ENCODE data around the gene FAM25G. TPM values are rescaled to one million over a fixed set of nuclear protein-coding genes. Genes with fewer than 3 reads are reported as not detected.
"Not testable (repeated sequence)": the region's sequence is repeated elsewhere in the genome, so short reads cannot be mapped to it uniquely, and the experiment has no call there.

Gene FAM25G
- total RNA-seq, 2 experiments from 2014 or later, result not detected

GRCh38 chr10:47477078-47477477 lies 14.4 kb downstream of the FAM25G start:
- H3K27ac ChIP-seq (ENCODE audit: low read depth, low read length, poor library complexity, severe bottlenecking); intact Hi-C loops (cut with micrococcal nuclease; ENCODE audit: unreplicated experiment); H3K4me2 ChIP-seq (ENCODE audit: low read length); DNase-seq (ENCODE audit: low spot score); H3K79me2 ChIP-seq (ENCODE audit: insufficient read depth, low read depth, low read length); POLR2A ChIA-PET; H3K9me3 ChIP-seq (ENCODE audit: low read length); H3K4me1 ChIP-seq (ENCODE audit: insufficient read depth, low read length, poor library complexity, severe bottlenecking); BruUV-seq (replicated peaks); CTCF ChIA-PET (ENCODE audit: unreplicated experiment); H4K20me1 ChIP-seq (ENCODE audit: insufficient read depth, low read length); H3K9me2 ChIP-seq (ENCODE audit: insufficient read depth, low read length); H3K4me3 ChIP-seq (ENCODE audit: low read depth, low read length, poor library complexity, severe bottlenecking); H2AFZ ChIP-seq (ENCODE audit: low read length); H3K36me3 ChIP-seq (ENCODE audit: insufficient read depth, low read length): not testable (repeated sequence)

DNA sequence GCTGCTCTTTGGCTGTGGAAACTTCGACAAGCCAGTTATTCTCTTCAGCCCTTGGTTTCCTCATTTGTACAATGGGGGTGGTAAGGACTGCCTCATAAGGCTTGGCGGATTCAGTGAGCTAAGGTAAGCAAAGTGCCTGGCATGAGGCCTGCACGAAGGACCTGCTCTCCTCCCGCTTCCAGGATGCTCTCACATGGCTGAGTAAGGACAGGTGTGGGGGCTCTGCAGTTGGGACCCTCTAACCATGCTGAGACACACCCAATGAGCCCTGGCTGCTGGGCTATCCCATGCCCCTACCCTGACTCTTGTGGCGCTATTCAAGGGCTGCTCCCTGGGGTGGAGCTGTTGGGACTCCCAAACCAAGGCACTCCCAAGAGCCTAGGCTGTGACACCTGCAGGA lies 16.4 kb downstream of the FAM25G start:
- H3K36me3 ChIP-seq (ENCODE audit: insufficient read depth, low read length); H3K9me3 ChIP-seq (ENCODE audit: low read length); H3K9me2 ChIP-seq (ENCODE audit: insufficient read depth, low read length); POLR2A ChIA-PET; H3K79me2 ChIP-seq (ENCODE audit: insufficient read depth, low read depth, low read length); H3K4me3 ChIP-seq (ENCODE audit: low read depth, low read length, poor library complexity, severe bottlenecking); H3K4me1 ChIP-seq (ENCODE audit: insufficient read depth, low read length, poor library complexity, severe bottlenecking); DNase-seq (ENCODE audit: low spot score); BruUV-seq (replicated peaks); intact Hi-C loops (cut with micrococcal nuclease; ENCODE audit: unreplicated experiment); H4K20me1 ChIP-seq (ENCODE audit: insufficient read depth, low read length); H2AFZ ChIP-seq (ENCODE audit: low read length); H3K27ac ChIP-seq (ENCODE audit: low read depth, low read length, poor library complexity, severe bottlenecking); CTCF ChIA-PET (ENCODE audit: unreplicated experiment); H3K4me2 ChIP-seq (ENCODE audit: low read length): not testable (repeated sequence)

GRCh38 chr10:47473516-47473915 lies 18.0 kb downstream of the FAM25G start:
- H3K4me3 ChIP-seq (ENCODE audit: low read depth, low read length, poor library complexity, severe bottlenecking); H3K27ac ChIP-seq (ENCODE audit: low read depth, low read length, poor library complexity, severe bottlenecking); POLR2A ChIA-PET; BruUV-seq (replicated peaks); H3K36me3 ChIP-seq (ENCODE audit: insufficient read depth, low read length); H3K9me2 ChIP-seq (ENCODE audit: insufficient read depth, low read length); H3K4me1 ChIP-seq (ENCODE audit: insufficient read depth, low read length, poor library complexity, severe bottlenecking); CTCF ChIA-PET (ENCODE audit: unreplicated experiment); H2AFZ ChIP-seq (ENCODE audit: low read length); H3K4me2 ChIP-seq (ENCODE audit: low read length); H3K9me3 ChIP-seq (ENCODE audit: low read length); DNase-seq (ENCODE audit: low spot score); intact Hi-C loops (cut with micrococcal nuclease; ENCODE audit: unreplicated experiment); H4K20me1 ChIP-seq (ENCODE audit: insufficient read depth, low read length); H3K79me2 ChIP-seq (ENCODE audit: insufficient read depth, low read depth, low read length): not testable (repeated sequence)

- H3K4me2 ChIP-seq (ENCODE audit: low read length); POLR2A ChIA-PET; H3K9me2 ChIP-seq (ENCODE audit: insufficient read depth, low read length); DNase-seq (ENCODE audit: low spot score); H4K20me1 ChIP-seq (ENCODE audit: insufficient read depth, low read length); BruUV-seq (replicated peaks); H3K27ac ChIP-seq (ENCODE audit: low read depth, low read length, poor library complexity, severe bottlenecking); H3K4me1 ChIP-seq (ENCODE audit: insufficient read depth, low read length, poor library complexity, severe bottlenecking); H3K36me3 ChIP-seq (ENCODE audit: insufficient read depth, low read length); H3K79me2 ChIP-seq (ENCODE audit: insufficient read depth, low read depth, low read length); H3K9me3 ChIP-seq (ENCODE audit: low read length); H2AFZ ChIP-seq (ENCODE audit: low read length); intact Hi-C loops (cut with micrococcal nuclease; ENCODE audit: unreplicated experiment); CTCF ChIA-PET (ENCODE audit: unreplicated experiment); H3K4me3 ChIP-seq (ENCODE audit: low read depth, low read length, poor library complexity, severe bottlenecking): not testable (repeated sequence)
These were observed 18.9 kb downstream of the FAM25G start for GRCh38 chr10:47472647-47473046.

GRCh38 chr10:47472072-47472471 lies 19.4 kb downstream of the FAM25G start:
- H2AFZ ChIP-seq (ENCODE audit: low read length); intact Hi-C loops (cut with micrococcal nuclease; ENCODE audit: unreplicated experiment); H3K27ac ChIP-seq (ENCODE audit: low read depth, low read length, poor library complexity, severe bottlenecking); BruUV-seq (replicated peaks); H3K36me3 ChIP-seq (ENCODE audit: insufficient read depth, low read length); H3K4me2 ChIP-seq (ENCODE audit: low read length); H4K20me1 ChIP-seq (ENCODE audit: insufficient read depth, low read length); CTCF ChIA-PET (ENCODE audit: unreplicated experiment); H3K4me3 ChIP-seq (ENCODE audit: low read depth, low read length, poor library complexity, severe bottlenecking); DNase-seq (ENCODE audit: low spot score); POLR2A ChIA-PET; H3K9me2 ChIP-seq (ENCODE audit: insufficient read depth, low read length); H3K9me3 ChIP-seq (ENCODE audit: low read length); H3K4me1 ChIP-seq (ENCODE audit: insufficient read depth, low read length, poor library complexity, severe bottlenecking); H3K79me2 ChIP-seq (ENCODE audit: insufficient read depth, low read depth, low read length): not testable (repeated sequence)

DNA sequence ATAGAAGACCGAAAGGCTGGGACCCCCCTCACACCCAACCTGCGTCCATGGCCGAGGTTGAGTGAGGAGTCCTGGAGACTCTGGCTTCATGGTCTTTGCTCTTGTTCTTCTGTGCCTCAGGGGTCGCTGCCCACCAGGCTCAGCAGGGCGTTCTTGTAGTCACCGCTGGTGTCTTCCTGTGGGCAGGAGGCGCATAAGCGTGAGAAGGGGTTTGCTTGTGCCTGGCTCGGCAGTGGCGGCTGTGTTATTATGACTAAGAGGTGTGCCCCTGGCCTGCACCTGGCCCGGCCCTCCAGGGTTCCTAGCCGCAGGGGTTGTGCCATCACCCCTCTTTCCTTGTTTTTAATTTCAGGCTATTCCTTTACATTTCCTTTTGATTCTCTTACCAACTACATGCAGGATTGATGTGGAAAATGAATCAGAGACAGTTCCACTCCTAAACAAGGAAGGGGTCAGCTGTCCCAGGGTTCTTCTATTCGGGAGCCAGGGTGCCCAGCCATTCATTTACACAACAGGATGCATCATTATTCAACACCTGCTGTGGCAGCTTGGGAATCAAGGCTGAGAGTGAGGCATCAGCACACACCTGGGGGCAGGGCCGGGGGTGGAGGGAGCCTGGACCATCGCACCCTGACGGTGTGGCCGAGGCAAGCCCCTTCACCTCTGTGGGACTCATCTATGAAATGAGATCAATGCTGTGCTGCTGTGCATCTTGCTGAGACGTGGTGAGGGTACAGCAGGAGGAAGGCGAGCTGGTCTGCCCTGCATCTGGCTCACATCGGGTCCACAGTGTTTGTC lies 22.6 kb downstream of the FAM25G start:
- DNase-seq (ENCODE audit: low spot score); H3K4me3 ChIP-seq (ENCODE audit: low read depth, low read length, poor library complexity, severe bottlenecking); H3K27ac ChIP-seq (ENCODE audit: low read depth, low read length, poor library complexity, severe bottlenecking); H3K79me2 ChIP-seq (ENCODE audit: insufficient read depth, low read depth, low read length); H3K9me3 ChIP-seq (ENCODE audit: low read length); BruUV-seq (replicated peaks); H2AFZ ChIP-seq (ENCODE audit: low read length); H3K36me3 ChIP-seq (ENCODE audit: insufficient read depth, low read length); H3K9me2 ChIP-seq (ENCODE audit: insufficient read depth, low read length); H3K4me2 ChIP-seq (ENCODE audit: low read length); H3K4me1 ChIP-seq (ENCODE audit: insufficient read depth, low read length, poor library complexity, severe bottlenecking); H4K20me1 ChIP-seq (ENCODE audit: insufficient read depth, low read length); CTCF ChIA-PET (ENCODE audit: unreplicated experiment); intact Hi-C loops (cut with micrococcal nuclease; ENCODE audit: unreplicated experiment); POLR2A ChIA-PET: not testable (repeated sequence)

GRCh38 chr10:47467957-47468356 lies 23.5 kb downstream of the FAM25G start:
- H3K4me2 ChIP-seq (ENCODE audit: low read length); H3K27ac ChIP-seq (ENCODE audit: low read depth, low read length, poor library complexity, severe bottlenecking); H3K9me3 ChIP-seq (ENCODE audit: low read length); BruUV-seq (replicated peaks); H3K36me3 ChIP-seq (ENCODE audit: insufficient read depth, low read length); H4K20me1 ChIP-seq (ENCODE audit: insufficient read depth, low read length); POLR2A ChIA-PET; DNase-seq (ENCODE audit: low spot score); H3K4me1 ChIP-seq (ENCODE audit: insufficient read depth, low read length, poor library complexity, severe bottlenecking); H2AFZ ChIP-seq (ENCODE audit: low read length); H3K4me3 ChIP-seq (ENCODE audit: low read depth, low read length, poor library complexity, severe bottlenecking); H3K9me2 ChIP-seq (ENCODE audit: insufficient read depth, low read length); intact Hi-C loops (cut with micrococcal nuclease; ENCODE audit: unreplicated experiment); CTCF ChIA-PET (ENCODE audit: unreplicated experiment); H3K79me2 ChIP-seq (ENCODE audit: insufficient read depth, low read depth, low read length): not testable (repeated sequence)
